K562 (cell line): ENCODE results near the gene WDR81. TPM values are rescaled to one million over a fixed set of nuclear protein-coding genes. Genes with fewer than 3 reads are reported as not detected.
A peak's percentile ranks its signal among the peaks of the same experiment; 100 is the strongest.

ENCODE experiments used
- C11orf30 ChIP-seq: fragments of 450-650 bp; IDR thresholded peaks from 2 replicates; pipeline ENCODE4 v1.6.1; 2016; ENCODE audit warnings: low read depth, mild to moderate bottlenecking
- DEAF1 ChIP-seq: fragments of 450-650 bp; formaldehyde crosslinking; IDR thresholded peaks from 2 replicates; pipeline ENCODE4 v1.4.0; 2020; ENCODE audit warnings: mild to moderate bottlenecking, moderate library complexity
- EP400 ChIP-seq: fragments of 450-650 bp; IDR thresholded peaks from 2 replicates; pipeline ENCODE4 v1.6.1; 2017; ENCODE audit warnings: antibody characterized with exemption, mild to moderate bottlenecking, moderate library complexity
- FOSL1 ChIP-seq: fragments of 200-800 bp; sonication (Bioruptor generic); conservative IDR thresholded peaks from 2 replicates; pipeline ENCODE4 v1.6.1; 2016; ENCODE audit warnings: missing genetic modification characterization, missing compliant biosample characterization
- ID3 ChIP-seq, 2 experiments: fragments of 250-450 bp in 1 of 2; fragments of 450-650 bp in 1 of 2; sonication (Bioruptor Pico) in 1 of 2; IDR thresholded peaks; 2 replicates each; pipeline versions ENCODE4 v1.6.1 to v1.8.0; 2016 to 2021; ENCODE audit warnings: mild to moderate bottlenecking in 2 of 2, moderate library complexity in 2 of 2, missing compliant biosample characterization in 1 of 2, missing genetic modification characterization in 1 of 2
- KDM1A ChIP-seq, 2 experiments: fragments of 450-650 bp; IDR thresholded peaks; 2 replicates each; pipeline ENCODE4 v1.6.1; 2016; ENCODE audit warnings: mild to moderate bottlenecking in 2 of 2
- KLF6 ChIP-seq: fragments of 250-450 bp; sonication (Bioruptor Pico); IDR thresholded peaks from 2 replicates; pipeline ENCODE4 v1.4.0; 2020; ENCODE audit warnings: mild to moderate bottlenecking, moderate library complexity, borderline replicate concordance
- MCM7 ChIP-seq, 2 experiments: fragments of 450-650 bp; IDR thresholded peaks; 2 replicates each; pipeline ENCODE4 v1.6.1; 2016 to 2018
- POLR2A ChIP-seq: fragments of 450-650 bp; conservative IDR thresholded peaks from 2 replicates; pipeline ENCODE4 v1.6.1; 2016
- POLR2AphosphoS5 ChIP-seq: IDR thresholded peaks from 2 replicates; pipeline ENCODE4 v1.6.1; 2011; ENCODE audit warnings: mild to moderate bottlenecking, low read depth, low read length, moderate library complexity; ENCODE audit not compliant: control insufficient read depth, insufficient read depth
- POLR2H ChIP-seq: IDR thresholded peaks from 2 replicates; pipeline ENCODE4 v1.6.1; 2016; ENCODE audit warnings: missing genetic modification characterization, low read depth, mild to moderate bottlenecking, control low read depth, missing compliant biosample characterization, moderate library complexity
- SIX5 ChIP-seq, 2 experiments: IDR thresholded peaks; 2 replicates each; pipeline ENCODE4 v1.6.1; 2011; ENCODE audit warnings: low read length in 2 of 2, borderline replicate concordance in 1 of 2, low read depth in 1 of 2, mild to moderate bottlenecking in 1 of 2, moderate library complexity in 1 of 2; ENCODE audit not compliant: insufficient read depth in 1 of 2
- STAT6 ChIP-seq: sonication (generic); formaldehyde crosslinking; IDR thresholded peaks from 2 replicates; pipeline ENCODE4 v1.8.1; 2023; ENCODE audit warnings: mild to moderate bottlenecking, missing genetic modification reagents
- TAL1 ChIP-seq: fragments of 450-650 bp; IDR thresholded peaks from 2 replicates; pipeline ENCODE4 v1.6.1; 2016; ENCODE audit warnings: mild to moderate bottlenecking
- TCF3 ChIP-seq: sonication (generic); formaldehyde crosslinking; IDR thresholded peaks from 2 replicates; pipeline ENCODE4 v1.4.0; 2020; ENCODE audit warnings: mild to moderate bottlenecking, missing genetic modification reagents
- ZBTB17 ChIP-seq: fragments of 450-650 bp; formaldehyde crosslinking; IDR thresholded peaks from 2 replicates; pipeline ENCODE4 v1.4.0; 2020; ENCODE audit warnings: mild to moderate bottlenecking
- ZFX ChIP-seq: sonication (generic); formaldehyde crosslinking; IDR thresholded peaks from 2 replicates; pipeline ENCODE4 v1.8.0; 2022; ENCODE audit warnings: mild to moderate bottlenecking, missing genetic modification reagents, moderate library complexity
- ZNF23 ChIP-seq: fragments of 250-450 bp; sonication (Bioruptor Pico); IDR thresholded peaks from 2 replicates; pipeline ENCODE4 v1.4.0; 2020; ENCODE audit warnings: mild to moderate bottlenecking
- ZNF263 ChIP-seq: sonication (generic); formaldehyde crosslinking; IDR thresholded peaks from 2 replicates; pipeline ENCODE4 v1.8.0; 2022; ENCODE audit warnings: mild to moderate bottlenecking, missing genetic modification reagents, borderline replicate concordance
- ZNF316 ChIP-seq: fragments of 450-650 bp; IDR thresholded peaks from 2 replicates; pipeline ENCODE4 v1.6.1; 2016
- polyA plus RNA-seq, 8 experiments: library from polyadenylated mRNA; depleted of rRNA in 4 of 8; stranded (reverse) in 5 of 8; unstranded in 3 of 8; fragments of >200 nt; fragmentation: Nextera tagmentation in 2 of 8; fragmentation: Illumina TruSeq in 1 of 8; extraction: Ambion mirVana in 2 of 8; extraction: Trizol in 1 of 8; gene quantifications; 2 replicates each; pipeline versions ENCODE4 v1.2.1 to v1.2.3, GENCODE V29; 2011 to 2014; ENCODE audit warnings: inconsistent platforms in 1 of 8, missing spikeins in 1 of 8
- total RNA-seq, 7 experiments: library from RNA; depleted of rRNA in 6 of 7; stranded (reverse); fragments of >200 nt in 6 of 7; fragmentation: Illumina TruSeq in 2 of 7; extraction: Trizol in 2 of 7; gene quantifications; 2 replicates each; pipeline versions ENCODE4 v1.2.1 to v1.2.3, GENCODE V29; 2011 to 2021; ENCODE audit warnings: low replicate concordance in 1 of 7
- TF ChIP-seq, protein P1 (sequence below): fragments of 450-650 bp; IDR thresholded peaks from 2 replicates; pipeline ENCODE4 v1.6.1; 2016; ENCODE audit warnings: low read depth, mild to moderate bottlenecking, moderate library complexity
- TF ChIP-seq, protein P2 (sequence below): fragments of 250-450 bp; sonication (Bioruptor Pico); IDR thresholded peaks from 2 replicates; pipeline ENCODE4 v1.8.0; 2022; ENCODE audit warnings: moderate library complexity, mild to moderate bottlenecking, inconsistent platforms

Gene WDR81
- total and polyA plus RNA-seq, 9 of the 15 experiments (the other 6 are each of a cell fraction or from before 2014, with no cell fraction given) = 0.01 to 17.1 (median 3.3) TPM

DNA sequence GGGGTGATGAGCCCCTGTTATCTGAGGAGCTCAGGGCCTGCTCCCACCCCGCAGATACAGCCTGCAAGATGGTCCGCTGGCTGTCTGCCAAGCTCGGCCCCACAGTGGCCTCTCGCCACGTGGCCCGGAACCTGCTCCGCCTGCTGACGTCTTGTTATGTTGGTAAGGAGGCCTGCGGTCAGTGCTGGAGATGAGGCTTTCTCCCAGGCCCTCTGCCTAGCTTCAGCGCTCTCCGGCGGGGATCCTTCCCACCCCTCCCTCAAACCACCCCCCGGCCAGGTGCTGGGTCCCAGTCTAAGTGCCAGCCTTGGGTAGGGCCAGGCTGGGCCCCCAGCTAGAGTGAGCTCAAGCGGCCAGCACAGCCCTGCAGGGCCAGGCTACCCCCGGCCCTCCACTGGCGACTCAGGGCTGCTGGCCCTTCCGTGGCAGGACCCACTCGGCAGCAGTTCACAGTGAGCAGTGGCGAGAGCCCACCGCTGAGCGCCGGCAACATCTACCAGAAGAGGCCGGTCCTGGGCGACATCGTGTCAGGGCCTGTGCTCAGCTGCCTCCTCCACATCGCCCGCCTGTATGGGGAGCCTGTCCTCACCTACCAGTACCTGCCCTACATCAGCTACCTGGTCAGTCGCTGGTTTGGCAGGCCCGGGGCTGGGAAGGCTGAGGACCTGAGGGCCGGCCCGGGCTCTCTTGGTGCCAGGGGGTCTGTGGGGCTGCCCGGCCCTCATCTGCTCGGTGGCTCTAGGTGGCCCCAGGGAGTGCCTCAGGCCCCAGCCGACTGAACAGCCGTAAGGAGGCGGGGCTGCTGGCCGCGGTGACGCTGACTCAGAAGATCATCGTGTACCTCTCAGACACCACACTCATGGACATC is 6.1 kb downstream of the WDR81 start (continued):
- TF ChIP-seq ID3 (CRISPR knock-in tag; IDR thresholded peaks at IDR 0.05) (no peak), ID3 (tag; IDR thresholded peaks at IDR 0.05) (0 out of 2 replicates have a peak, but pooled peaks have one; percentile 44), MCM7 (IDR thresholded peaks at IDR 0.05) (no peak), C11orf30 (peak; percentile 39), POLR2AphosphoS5 (peak; percentile 66), ZNF23 (CRISPR knock-in tag) (no peak), DEAF1 (CRISPR knock-in tag) (no peak), KLF6 (peak; percentile 68; the same call in 1 of the 2 replicates), SIX5 (IDR thresholded peaks at IDR 0.05; ENCODE audit: borderline replicate concordance in 1 of 2, insufficient read depth in 1 of 2, low read depth in 1 of 2, low read length in 2 of 2) (no peak), STAT6 (no peak), ZNF263 (CRISPR knock-in tag) (0 out of 2 replicates have a peak, but pooled peaks have one; percentile 27), ZNF316 (peak; percentile 28; the same call in 1 of the 2 replicates), ZBTB17 (CRISPR knock-in tag) (0 out of 2 replicates have a peak, but pooled peaks have one; percentile 12), KDM1A (IDR thresholded peaks at IDR 0.05) (no peak), POLR2H (no peak), ZFX (CRISPR knock-in tag) (peak; percentile 95), TCF3 (CRISPR knock-in tag) (peak; percentile 88), TAL1 (peak; percentile 69), FOSL1 (tag) (peak; percentile 50), POLR2A (peak; percentile 60), EP400 (peak; percentile 84)
- TF ChIP-seq, protein P1, sequence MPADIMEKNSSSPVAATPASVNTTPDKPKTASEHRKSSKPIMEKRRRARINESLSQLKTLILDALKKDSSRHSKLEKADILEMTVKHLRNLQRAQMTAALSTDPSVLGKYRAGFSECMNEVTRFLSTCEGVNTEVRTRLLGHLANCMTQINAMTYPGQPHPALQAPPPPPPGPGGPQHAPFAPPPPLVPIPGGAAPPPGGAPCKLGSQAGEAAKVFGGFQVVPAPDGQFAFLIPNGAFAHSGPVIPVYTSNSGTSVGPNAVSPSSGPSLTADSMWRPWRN = peak; percentile 57; the same call in 1 of the 2 replicates
- TF ChIP-seq, protein P2, sequence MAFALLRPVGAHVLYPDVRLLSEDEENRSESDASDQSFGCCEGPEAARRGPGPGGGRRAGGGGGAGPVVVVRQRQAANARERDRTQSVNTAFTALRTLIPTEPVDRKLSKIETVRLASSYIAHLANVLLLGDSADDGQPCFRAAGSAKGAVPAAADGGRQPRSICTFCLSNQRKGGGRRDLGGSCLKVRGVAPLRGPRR (CRISPR knock-in tag) = peak; percentile 18; the same call in 1 of the 2 replicates
